Stimulated activated CD4-positive, alpha-beta T cell treated with anti-CD3 and anti-CD28 coated beads, Interleukin-1b, Interleukin-23, amount 100 ng/mL, for 24 hours (primary cell): ENCODE results near the gene UPK3B.
"Not testable (repeated sequence)": the region's sequence is repeated elsewhere in the genome, so short reads cannot be mapped to it uniquely, and the experiment has no call there.

Experiments used
- DNase-seq, 4 experiments: peaks; one replicate each; pipeline ENCODE4 v3.0.0-alpha.2; 2020; ENCODE audit warnings: low read depth in 4 of 4, low spot score in 1 of 4

The UPK3B gene

DNA sequence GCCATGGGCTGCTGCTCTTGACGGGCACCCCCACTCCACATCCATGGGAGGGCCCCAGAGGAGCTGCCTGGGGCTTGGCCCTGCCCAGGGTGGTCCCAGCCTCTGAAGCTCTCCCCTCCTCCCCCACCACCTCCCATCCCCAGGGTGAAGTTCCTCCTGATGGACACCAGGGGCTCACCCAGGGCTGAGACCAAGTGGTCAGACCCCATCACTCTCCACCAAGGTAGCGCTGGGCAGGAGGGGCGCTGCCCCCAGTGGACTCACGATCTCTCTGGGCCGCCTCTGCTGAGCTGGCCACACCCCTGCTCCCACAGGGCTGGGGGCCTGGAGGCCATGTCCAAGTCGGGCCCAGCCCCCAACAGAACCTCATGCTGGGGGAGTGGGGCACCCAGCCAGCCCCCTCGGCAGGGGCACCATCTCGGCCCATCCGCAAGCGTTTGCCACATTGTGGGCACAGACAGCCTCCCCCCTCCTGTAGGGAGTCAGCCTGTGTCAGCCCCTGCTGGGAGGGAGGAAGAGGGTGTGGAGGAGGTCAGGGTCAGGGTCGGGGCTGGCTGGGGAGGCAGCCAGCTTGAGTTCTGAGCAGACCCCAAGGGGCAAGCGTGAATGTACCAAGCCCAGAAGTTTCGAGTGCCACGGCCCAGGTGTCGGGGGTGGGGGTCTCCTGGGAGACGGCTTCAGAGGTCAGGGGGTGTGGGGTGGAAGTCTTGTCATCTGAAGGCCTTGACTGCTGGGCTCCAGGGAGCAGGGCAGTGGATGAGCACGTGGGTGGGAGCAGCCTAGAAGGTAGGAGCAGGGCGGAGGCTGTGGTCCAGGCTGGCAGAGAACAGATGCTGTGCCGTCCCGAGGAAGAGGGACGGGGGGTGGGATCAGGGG lies 2.8 kb downstream of the UPK3B start:
- DNase-seq, result no peak

- DNase-seq, result no peak
Measured at GRCh38 chr7:76513817-76514799, 3.8 kb downstream of the UPK3B start.

GRCh38 chr7:76514926-76515771 lies 4.8 kb downstream of the UPK3B start:
- no peak for DNase-seq

GRCh38 chr7:76515999-76516443 lies 5.7 kb downstream of the UPK3B start:
- DNase-seq, result no peak

DNA sequence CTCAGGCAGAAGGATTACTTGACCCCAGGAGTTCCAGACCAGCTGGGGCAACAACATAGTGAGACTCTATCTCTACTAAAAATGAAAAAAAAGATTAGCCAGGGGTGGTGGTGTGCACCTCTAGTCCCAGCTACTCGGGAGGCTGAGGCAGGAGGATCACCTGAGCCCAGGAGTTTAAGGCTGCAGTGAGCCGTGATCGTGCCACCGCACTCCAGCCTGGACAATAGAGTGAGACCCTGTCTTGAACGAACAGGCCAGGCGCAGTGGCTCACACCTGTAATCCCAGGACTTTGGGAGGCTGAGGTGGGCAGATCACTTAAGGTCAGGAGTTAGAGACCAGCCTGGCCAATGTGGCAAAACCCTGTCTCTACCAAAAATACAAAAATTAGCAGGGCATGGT lies 6.6 kb downstream of the UPK3B start:
- not testable (repeated sequence) for DNase-seq

DNA sequence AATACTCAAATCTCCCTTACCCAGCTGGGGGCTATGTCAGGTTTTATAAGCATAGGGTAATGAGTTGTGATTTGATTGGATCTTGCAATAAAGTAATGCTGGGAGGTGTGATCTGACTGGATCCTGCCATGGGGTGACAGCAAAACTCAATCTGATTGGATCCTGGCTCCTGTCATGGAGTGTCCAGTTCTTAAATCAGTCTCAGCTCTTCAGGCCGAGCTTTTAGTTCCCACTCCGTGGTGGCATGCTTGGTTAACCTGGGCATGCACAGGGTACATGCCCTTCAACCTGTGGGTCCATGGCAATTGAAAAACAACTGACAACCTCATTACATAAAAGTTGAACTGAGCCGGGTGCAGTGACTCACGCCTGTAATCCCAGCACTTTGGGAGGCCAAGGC lies 15.8 kb downstream of the UPK3B start:
- DNase-seq, result not testable (repeated sequence)

DNA sequence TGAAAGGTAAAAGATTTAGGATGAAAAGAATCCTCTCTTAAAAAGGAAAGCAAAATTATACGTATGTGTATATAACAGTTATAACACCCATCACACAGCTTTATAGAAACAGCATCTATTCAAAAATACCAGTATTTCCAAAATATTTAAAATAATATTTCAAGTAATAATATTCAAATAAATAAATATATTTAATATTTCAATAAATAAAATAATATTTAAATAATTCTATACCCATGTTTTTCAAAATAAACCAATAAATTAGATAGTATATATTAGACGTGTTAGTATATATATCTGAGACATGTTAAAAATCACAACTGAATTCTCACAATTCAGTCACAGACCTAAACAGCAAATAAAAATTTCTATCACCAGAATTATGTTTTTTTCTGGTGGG lies 21.3 kb downstream of the UPK3B start:
- DNase-seq, result not testable (repeated sequence)

DNA sequence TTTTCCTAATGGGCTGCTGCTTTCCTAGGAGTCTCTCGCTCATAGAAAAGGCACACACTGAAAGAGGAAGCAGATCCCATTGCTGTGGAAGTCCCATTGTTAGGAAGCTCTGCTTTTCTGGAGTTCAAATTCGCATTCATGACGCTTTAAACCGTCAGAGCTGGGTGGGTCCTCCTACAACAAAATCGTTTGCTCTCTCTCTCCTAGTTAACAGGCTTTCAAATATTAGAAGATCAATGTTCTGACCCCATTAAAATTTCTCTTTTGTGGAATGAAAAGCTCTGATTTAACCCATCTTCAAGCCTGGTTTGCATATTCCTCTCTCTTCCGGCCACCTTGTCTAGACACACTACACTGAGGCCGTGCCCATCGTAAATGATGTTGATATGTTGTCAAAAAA lies 32.8 kb downstream of the UPK3B start, which contains the start of gene SPDYE16:
TSS of gene SPDYE16 (minus strand) at position 101 of the 400 bp plus-strand sequence. CDS start 1,838 bp downstream, outside the sequence.
- DNase-seq, result not testable (repeated sequence)

GRCh38 chr7:76549025-76549854 lies 38.9 kb downstream of the UPK3B start:
- DNase-seq, result peak; percentile 62 to 80 (median 75)

GRCh38 chr7:76549855-76550248 lies 39.5 kb downstream of the UPK3B start:
- DNase-seq, result not testable (repeated sequence)

- not testable (repeated sequence) for DNase-seq
Measured at GRCh38 chr7:76551992-76552391, 41.6 kb downstream of the UPK3B start.

GRCh38 chr7:76559685-76560084 lies 49.3 kb downstream of the UPK3B start:
- DNase-seq, result not testable (repeated sequence)

DNA sequence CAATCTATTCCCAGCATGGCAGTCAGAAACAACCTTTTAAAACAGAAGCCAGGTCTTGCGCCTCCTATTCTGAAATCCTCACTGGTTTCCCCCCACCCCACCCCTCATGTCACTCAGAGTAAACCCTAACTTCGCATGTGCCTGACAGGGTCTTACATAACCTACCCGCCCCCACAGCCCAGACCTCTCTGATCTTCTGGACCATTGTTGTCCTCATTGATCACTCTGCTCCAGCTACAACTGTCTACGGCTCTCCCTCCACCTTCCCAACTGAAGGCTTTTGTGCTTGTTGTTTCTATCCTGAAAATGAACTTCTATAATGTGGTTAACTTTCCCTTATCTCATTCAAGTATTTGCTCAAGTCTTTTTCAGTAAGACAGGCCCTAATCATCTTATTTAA lies 49.8 kb downstream of the UPK3B start:
- not testable (repeated sequence) for DNase-seq

- DNase-seq, result not testable (repeated sequence)
Measured at GRCh38 chr7:76561342-76561741, 51.0 kb downstream of the UPK3B start.

DNA sequence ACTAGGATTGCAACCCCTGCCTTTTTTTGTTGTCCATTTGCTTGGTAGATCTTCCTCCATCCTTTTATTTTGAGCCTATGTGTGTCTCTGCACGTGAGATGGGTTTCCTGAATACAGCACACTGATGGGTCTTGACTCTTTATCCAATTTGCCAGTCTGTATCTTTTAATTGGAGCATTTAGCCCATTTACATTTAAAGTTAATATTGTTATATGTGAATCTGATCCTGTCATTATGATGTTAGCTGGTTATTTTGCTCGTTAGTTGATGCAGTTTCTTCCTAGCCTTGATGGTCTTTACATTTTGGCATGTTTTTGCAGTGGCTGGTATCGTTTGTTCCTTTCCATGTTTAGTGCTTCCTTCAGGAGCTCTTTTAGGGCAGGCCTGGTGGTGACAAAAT lies 54.6 kb downstream of the UPK3B start:
- not testable (repeated sequence) for DNase-seq
